Left kidney (tissue), 8 donors: Measurements from ENCODE around the gene FAM184A. TPM values are rescaled to one million over a fixed set of nuclear protein-coding genes. Genes with fewer than 3 reads are reported as not detected.
"Not testable (repeated sequence)": the region's sequence is repeated elsewhere in the genome, so short reads cannot be mapped to it uniquely, and the experiment has no call there.

ENCODE experiments used
- DNase-seq: peaks from one replicate; pipeline ENCODE4 v3.0.0-alpha.2; 2013
- long read RNA-seq, 8 donors: transcript quantifications; one replicate each; lab custom pipeline, GENCODE V29; 2026
- polyA plus RNA-seq: library from polyadenylated mRNA; unstranded; fragments of 120-200 nt; gene quantifications from one replicate; pipeline ENCODE4 v1.2.1, GENCODE V29; 2013; ENCODE audit not compliant: insufficient read length

The FAM184A gene
- 16.1 TPM for polyA plus RNA-seq
- long read RNA-seq, donor 1, partial matches to known transcripts, result 0 of 1 reads
- long read RNA-seq, donor 1, other reads (novel, unspliced or antisense), result 0 of 1 reads
- long read RNA-seq, donor 2, partial matches to known transcripts, result 7 of 7 reads
- long read RNA-seq, donor 2, other reads (novel, unspliced or antisense), result 0 of 7 reads
- long read RNA-seq, donor 3, partial matches to known transcripts, result 0 of 2 reads
- long read RNA-seq, donor 3, other reads (novel, unspliced or antisense), result 0 of 2 reads
- long read RNA-seq, donor 4, result 0 reads
- long read RNA-seq, donor 5, partial matches to known transcripts, result 0 of 1 reads
- long read RNA-seq, donor 5, other reads (novel, unspliced or antisense), result 0 of 1 reads
- long read RNA-seq, donor 6, partial matches to known transcripts, result 5 of 5 reads
- long read RNA-seq, donor 6, other reads (novel, unspliced or antisense), result 0 of 5 reads
- long read RNA-seq, donor 7, result 0 reads
- long read RNA-seq, donor 8, partial matches to known transcripts, result 0 of 1 reads
- long read RNA-seq, donor 8, other reads (novel, unspliced or antisense), result 0 of 1 reads

GRCh38 chr6:119078376-119079282 is at the start of gene FAM184A:
FAM184A (minus strand) TSS chr6:119078664; CDS start chr6:119078299, 365 bp downstream.
- DNase-seq, result peak; percentile 53

- no peak for DNase-seq
Observed at GRCh38 chr6:119127627-119128026, 49.2 kb upstream of the FAM184A start.

GRCh38 chr6:119126826-119127225 is 48.4 kb upstream of the FAM184A start:
- DNase-seq, result no peak

GRCh38 chr6:119126140-119126539 is 47.7 kb upstream of the FAM184A start:
- no peak for DNase-seq

GRCh38 chr6:119125576-119125975 is 47.1 kb upstream of the FAM184A start:
- no peak for DNase-seq

- DNase-seq, result no peak
Observed at GRCh38 chr6:119124079-119124824, 45.8 kb upstream of the FAM184A start.

GRCh38 chr6:119122336-119122735 is 43.9 kb upstream of the FAM184A start:
- DNase-seq, result no peak

- DNase-seq, result no peak
Observed at GRCh38 chr6:119121367-119121766, 42.9 kb upstream of the FAM184A start.

GRCh38 chr6:119119989-119120388 is 41.5 kb upstream of the FAM184A start:
- DNase-seq, result no peak

GRCh38 chr6:119119062-119119461 is 40.6 kb upstream of the FAM184A start:
- not testable (repeated sequence) for DNase-seq

GRCh38 chr6:119116712-119117281 is 38.3 kb upstream of the FAM184A start:
- no peak for DNase-seq

GRCh38 chr6:119113961-119114360 is 35.5 kb upstream of the FAM184A start:
- no peak for DNase-seq

- DNase-seq, result no peak
Observed at GRCh38 chr6:119112812-119113530, 34.5 kb upstream of the FAM184A start.

- DNase-seq, result peak; percentile 54
Observed at GRCh38 chr6:119110601-119111548, 32.4 kb upstream of the FAM184A start.

GRCh38 chr6:119109654-119110325 is 31.3 kb upstream of the FAM184A start:
- DNase-seq, result no peak

- no peak for DNase-seq
Observed at GRCh38 chr6:119108076-119108475, 29.6 kb upstream of the FAM184A start.

- no peak for DNase-seq
Observed at GRCh38 chr6:119105282-119105681, 26.8 kb upstream of the FAM184A start.

- DNase-seq, result no peak
Observed at GRCh38 chr6:119102901-119103300, 24.4 kb upstream of the FAM184A start.

- no peak for DNase-seq
Observed at GRCh38 chr6:119100115-119100514, 21.7 kb upstream of the FAM184A start.
